Esophagus squamous epithelium (tissue), 4 donors: ENCODE measurements around the gene TGFBR3L.

Source experiments
- CTCF ChIP-seq, 6 experiments: fragments of 450-650 bp in 4 of 6; fragments of 200-600 bp in 2 of 6; sonication (generic) in 2 of 6; IDR thresholded peaks; one replicate each; pipeline ENCODE4 v1.5.1; 2016 to 2019; ENCODE audit warnings: antibody characterized with exemption in 6 of 6, mild to moderate bottlenecking in 4 of 6, moderate library complexity in 4 of 6
- POLR2A ChIP-seq, 4 donors: fragments of 450-650 bp; IDR thresholded peaks; one replicate each; pipeline ENCODE4 v1.6.1; 2017; ENCODE audit warnings: antibody characterized with exemption in 4 of 4, mild to moderate bottlenecking in 4 of 4, moderate library complexity in 3 of 4

GRCh38 chr19:7930765-7931164, 16.1 kb downstream of the TGFBR3L start:
- TF ChIP-seq POLR2A (IDR thresholded peaks at IDR 0.05) (no peak), CTCF (IDR thresholded peaks at IDR 0.05) (no peak)
